ENCODE measurements around the gene TMEM9B.

The TMEM9B gene

GRCh38 chr11:8961401-8961800, 2.8 kb downstream of the TMEM9B start:
- TF ChIP-seq SIN3A (IDR thresholded peaks at IDR 0.05; ENCODE audit: borderline replicate concordance, insufficient read depth, low read length) (no peak), TAF1 (IDR thresholded peaks at IDR 0.05; ENCODE audit: borderline replicate concordance, insufficient read depth, low read length) (no peak), FOXP2 (optimal IDR thresholded peaks at IDR 0.05; ENCODE audit: borderline replicate concordance, extremely low read depth, extremely low read length, insufficient read depth) (no peak), POLR2AphosphoS5 (IDR thresholded peaks at IDR 0.05; ENCODE audit: low read depth, low read length) (no peak)
- TF ChIP-seq, protein P1, sequence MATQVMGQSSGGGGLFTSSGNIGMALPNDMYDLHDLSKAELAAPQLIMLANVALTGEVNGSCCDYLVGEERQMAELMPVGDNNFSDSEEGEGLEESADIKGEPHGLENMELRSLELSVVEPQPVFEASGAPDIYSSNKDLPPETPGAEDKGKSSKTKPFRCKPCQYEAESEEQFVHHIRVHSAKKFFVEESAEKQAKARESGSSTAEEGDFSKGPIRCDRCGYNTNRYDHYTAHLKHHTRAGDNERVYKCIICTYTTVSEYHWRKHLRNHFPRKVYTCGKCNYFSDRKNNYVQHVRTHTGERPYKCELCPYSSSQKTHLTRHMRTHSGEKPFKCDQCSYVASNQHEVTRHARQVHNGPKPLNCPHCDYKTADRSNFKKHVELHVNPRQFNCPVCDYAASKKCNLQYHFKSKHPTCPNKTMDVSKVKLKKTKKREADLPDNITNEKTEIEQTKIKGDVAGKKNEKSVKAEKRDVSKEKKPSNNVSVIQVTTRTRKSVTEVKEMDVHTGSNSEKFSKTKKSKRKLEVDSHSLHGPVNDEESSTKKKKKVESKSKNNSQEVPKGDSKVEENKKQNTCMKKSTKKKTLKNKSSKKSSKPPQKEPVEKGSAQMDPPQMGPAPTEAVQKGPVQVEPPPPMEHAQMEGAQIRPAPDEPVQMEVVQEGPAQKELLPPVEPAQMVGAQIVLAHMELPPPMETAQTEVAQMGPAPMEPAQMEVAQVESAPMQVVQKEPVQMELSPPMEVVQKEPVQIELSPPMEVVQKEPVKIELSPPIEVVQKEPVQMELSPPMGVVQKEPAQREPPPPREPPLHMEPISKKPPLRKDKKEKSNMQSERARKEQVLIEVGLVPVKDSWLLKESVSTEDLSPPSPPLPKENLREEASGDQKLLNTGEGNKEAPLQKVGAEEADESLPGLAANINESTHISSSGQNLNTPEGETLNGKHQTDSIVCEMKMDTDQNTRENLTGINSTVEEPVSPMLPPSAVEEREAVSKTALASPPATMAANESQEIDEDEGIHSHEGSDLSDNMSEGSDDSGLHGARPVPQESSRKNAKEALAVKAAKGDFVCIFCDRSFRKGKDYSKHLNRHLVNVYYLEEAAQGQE (IDR thresholded peaks at IDR 0.05; ENCODE audit: insufficient read depth in 1 of 2, low read depth in 2 of 2, low read length in 2 of 2), result no peak

GRCh38 chr11:8959546-8960166, 4.6 kb downstream of the TMEM9B start:
- no peak for TF ChIP-seq TAF1 (IDR thresholded peaks at IDR 0.05; ENCODE audit: borderline replicate concordance, insufficient read depth, low read length)
- TF ChIP-seq POLR2AphosphoS5 (IDR thresholded peaks at IDR 0.05; ENCODE audit: low read depth, low read length), result no peak
- TF ChIP-seq FOXP2 (optimal IDR thresholded peaks at IDR 0.05; ENCODE audit: borderline replicate concordance, extremely low read depth, extremely low read length, insufficient read depth), result no peak
- TF ChIP-seq SIN3A (IDR thresholded peaks at IDR 0.05; ENCODE audit: borderline replicate concordance, insufficient read depth, low read length), result no peak
- TF ChIP-seq, protein P1 (IDR thresholded peaks at IDR 0.05; ENCODE audit: insufficient read depth in 1 of 2, low read depth in 2 of 2, low read length in 2 of 2), result no peak

DNA sequence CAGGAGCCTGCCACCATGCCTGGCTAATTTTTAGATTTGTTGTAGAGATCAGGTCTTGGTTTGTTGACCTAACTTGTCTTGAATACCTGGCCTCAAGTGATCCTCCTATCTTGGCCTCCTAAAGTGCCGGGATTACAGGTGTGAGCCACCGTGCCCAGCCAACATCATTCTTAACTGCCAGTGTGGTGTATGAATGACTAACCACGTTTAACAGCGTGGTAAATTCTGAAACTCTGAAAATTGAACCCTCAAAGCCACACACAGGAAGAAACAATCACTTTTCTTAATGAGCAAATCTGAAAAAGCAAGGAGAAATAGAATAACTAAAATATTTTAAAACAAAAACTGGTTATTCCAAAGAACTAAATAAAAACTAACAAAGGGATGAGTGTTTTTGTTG, 7.4 kb downstream of the TMEM9B start:
- TF ChIP-seq, protein P1 (IDR thresholded peaks at IDR 0.05; ENCODE audit: insufficient read depth in 1 of 2, low read depth in 2 of 2, low read length in 2 of 2), result no peak
- no peak for TF ChIP-seq FOXP2 (optimal IDR thresholded peaks at IDR 0.05; ENCODE audit: borderline replicate concordance, extremely low read depth, extremely low read length, insufficient read depth)
- TF ChIP-seq SIN3A (IDR thresholded peaks at IDR 0.05; ENCODE audit: borderline replicate concordance, insufficient read depth, low read length), result no peak
- TF ChIP-seq TAF1 (IDR thresholded peaks at IDR 0.05; ENCODE audit: borderline replicate concordance, insufficient read depth, low read length), result no peak
- TF ChIP-seq POLR2AphosphoS5 (IDR thresholded peaks at IDR 0.05; ENCODE audit: low read depth, low read length), result no peak

DNA sequence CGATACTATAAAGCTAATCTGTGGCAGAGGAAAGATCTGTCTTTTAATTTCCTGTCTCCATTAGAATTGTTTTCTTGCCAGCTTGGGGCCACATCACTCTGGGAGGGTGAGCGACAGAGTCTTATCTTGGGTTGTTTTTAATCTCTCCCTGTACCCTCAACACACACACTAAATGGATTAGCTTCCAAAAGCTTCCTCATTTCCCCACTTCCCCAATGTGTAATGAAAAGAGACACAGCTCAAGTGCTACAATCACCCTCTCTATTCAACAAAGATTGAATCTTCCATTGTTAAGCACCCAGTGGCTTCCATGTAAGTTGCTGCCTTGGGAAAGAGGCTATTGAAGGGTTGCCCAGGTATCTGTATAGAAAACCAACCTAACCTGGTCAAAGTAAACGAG, 15.4 kb downstream of the TMEM9B start:
- TF ChIP-seq SIN3A (IDR thresholded peaks at IDR 0.05; ENCODE audit: borderline replicate concordance, insufficient read depth, low read length), result no peak
- TF ChIP-seq TAF1 (IDR thresholded peaks at IDR 0.05; ENCODE audit: borderline replicate concordance, insufficient read depth, low read length), result no peak
- TF ChIP-seq FOXP2 (optimal IDR thresholded peaks at IDR 0.05; ENCODE audit: borderline replicate concordance, extremely low read depth, extremely low read length, insufficient read depth), result no peak
- TF ChIP-seq, protein P1 (IDR thresholded peaks at IDR 0.05; ENCODE audit: insufficient read depth in 1 of 2, low read depth in 2 of 2, low read length in 2 of 2), result no peak
- TF ChIP-seq POLR2AphosphoS5 (IDR thresholded peaks at IDR 0.05; ENCODE audit: low read depth, low read length), result no peak

Measured in PFSK-1 (cell line).